A549 (cell line): Measurements from ENCODE around the gene NEK8. TPM values are rescaled to one million over a fixed set of nuclear protein-coding genes. Genes with fewer than 3 reads are reported as not detected.
A peak's percentile ranks its signal among the peaks of the same experiment; 100 is the strongest.

Experiments used
- ATAC-seq, 2 experiments: fragments of 200-7000 bp in 1 of 2; fragments of >200 bp in 1 of 2; cut with Nextera tagmentation in 1 of 2; cut with Tn5 transposase in 1 of 2; 3 replicates each; pipeline versions ENCODE4 v1.8.0 to v1.9.1; 2018 to 2020; ENCODE audit warnings: mild to moderate bottlenecking in 1 of 2, moderate library complexity in 1 of 2
- CTCF ChIA-PET: fragments of 300-600 bp; sonication (Branson Sonifier 250); formaldehyde crosslinking; extraction: SDS; loops from one replicate; lab custom pipeline; 2021; ENCODE audit warnings: antibody characterized with exemption, inconsistent platforms; lab: Yijun Ruan, JAX
- POLR2A ChIA-PET: fragments of 350-600 bp; formaldehyde crosslinking; extraction: SDS; loops from one replicate; lab custom pipeline; 2021; ENCODE audit warnings: antibody characterized with exemption, inconsistent platforms; lab: Yijun Ruan, JAX
- DNase-seq, 2 experiments: peaks; one replicate each; pipeline versions ENCODE4 v3.0.0 to v3.0.0-alpha.2; 2011 to 2016; ENCODE audit warnings: low read depth in 1 of 2, low spot score in 1 of 2
- FAIRE-seq: peaks from 2 replicates; lab custom pipeline; 2011; peaks lifted over from hg19 to GRCh38; lab: Jason Lieb, UNC
- H3K27ac ChIP-seq, 2 experiments: fragments of >200 bp; sonication (Bioruptor Twin); formaldehyde crosslinking; 3 replicates each; pipeline ENCODE4 v1.5.1; 2016 to 2017
- H3K4me1 ChIP-seq: fragments of >200 bp; sonication (Bioruptor Twin); formaldehyde crosslinking; 3 replicates; pipeline ENCODE4 v1.6.1; 2016
- H3K4me2 ChIP-seq: fragments of >200 bp; sonication (Bioruptor Twin); formaldehyde crosslinking; 3 replicates; pipeline ENCODE4 v1.6.1; 2016
- H3K4me3 ChIP-seq: fragments of >200 bp; sonication (Bioruptor Twin); formaldehyde crosslinking; 3 replicates; pipeline ENCODE4 v1.5.1; 2016
- H3K9me3 ChIP-seq: fragments of >200 bp; sonication (Bioruptor Twin); formaldehyde crosslinking; 3 replicates; pipeline ENCODE4 v1.6.1; 2016
- ATOH8 ChIP-seq: fragments of 250-450 bp; sonication (Bioruptor Pico); IDR thresholded peaks from 2 replicates; pipeline ENCODE4 v1.5.0; 2020; ENCODE audit warnings: low read depth, mild to moderate bottlenecking, moderate library complexity
- BCL3 ChIP-seq: fragments of >200 bp; sonication (Bioruptor Twin); formaldehyde crosslinking; IDR thresholded peaks from 3 replicates; pipeline ENCODE4 v1.6.1; 2016
- CBX8 ChIP-seq: fragments of 200-600 bp; sonication (generic); IDR thresholded peaks from 2 replicates; pipeline ENCODE4 v1.6.1; 2016
- CTCF ChIP-seq: fragments of >200 bp; sonication (Bioruptor Twin); formaldehyde crosslinking; IDR thresholded peaks from 3 replicates; pipeline ENCODE4 v1.5.1; 2016
- E2F6 ChIP-seq: IDR thresholded peaks from 2 replicates; pipeline ENCODE4 v1.6.1; 2012; ENCODE audit warnings: low read depth, borderline replicate concordance
- EHF ChIP-seq: fragments of 250-450 bp; sonication (Bioruptor Pico); IDR thresholded peaks from 2 replicates; pipeline ENCODE4 v1.5.0; 2020; ENCODE audit warnings: mild to moderate bottlenecking
- FOSB ChIP-seq: fragments of 250-450 bp; sonication (Bioruptor Pico); IDR thresholded peaks from 2 replicates; pipeline ENCODE4 v1.5.0; 2020; ENCODE audit warnings: mild to moderate bottlenecking, moderate library complexity
- FOSL2 ChIP-seq, 2 experiments: fragments of 450-650 bp in 1 of 2; fragments of >200 bp in 1 of 2; sonication (Bioruptor Twin) in 1 of 2; formaldehyde crosslinking; IDR thresholded peaks; 2 replicates each; pipeline versions ENCODE4 v1.5.0 to v1.6.1; 2016 to 2020; ENCODE audit warnings: mild to moderate bottlenecking in 1 of 2, moderate library complexity in 1 of 2
- NFE2L2 ChIP-seq: fragments of 150-350 bp; conservative IDR thresholded peaks from 2 replicates; pipeline ENCODE4 v1.6.1; 2014; ENCODE audit warnings: low read length
- PBX3 ChIP-seq: IDR thresholded peaks from 2 replicates; pipeline ENCODE4 v1.6.1; 2012
- POLR2AphosphoS2 ChIP-seq: conservative IDR thresholded peaks from 2 replicates; pipeline ENCODE4 v1.6.1; 2012; ENCODE audit warnings: low read length, improper control_type of control experiment, inconsistent platforms
- RAD21 ChIP-seq, 2 experiments: fragments of >200 bp in 1 of 2; sonication (Bioruptor Twin) in 1 of 2; formaldehyde crosslinking in 1 of 2; IDR thresholded peaks in 1 of 2; conservative IDR thresholded peaks in 1 of 2; 2 replicates in 1 of 2; 3 replicates in 1 of 2; pipeline ENCODE4 v1.6.1; 2012 to 2018; ENCODE audit warnings: inconsistent platforms in 1 of 2
- REST ChIP-seq: fragments of 200-600 bp; sonication (generic); IDR thresholded peaks from 2 replicates; pipeline ENCODE4 v1.6.1; 2016; ENCODE audit warnings: antibody characterized with exemption, mild to moderate bottlenecking, moderate library complexity
- SMC3 ChIP-seq: fragments of >200 bp; sonication (Bioruptor Twin); formaldehyde crosslinking; IDR thresholded peaks from 3 replicates; pipeline ENCODE4 v1.6.1; 2018; ENCODE audit warnings: inconsistent platforms
- TP53 ChIP-seq: fragments of 250-450 bp; sonication (Bioruptor Pico); IDR thresholded peaks from 2 replicates; pipeline ENCODE4 v1.5.0; 2021; ENCODE audit warnings: mild to moderate bottlenecking, moderate library complexity
- WGBS: methylation state at CpG from one replicate; pipeline ENCODE4 v1.1.6; 2017; ENCODE audit errors: missing lambda C conversion rate; 5-methylcytosine and 5-hydroxymethylcytosine counted together
- polyA plus RNA-seq, 4 experiments: library from polyadenylated mRNA; depleted of rRNA in 3 of 4; stranded (reverse); fragments of >200 nt; fragmentation: RNase III in 1 of 4; extraction: RNeasy Plus Mini Kit Qiagen cat#74134 plus additional on column Dnase treatment in 1 of 4; gene quantifications; 2 replicates in 3 of 4; 3 replicates in 1 of 4; pipeline ENCODE4 v1.2.3, GENCODE V29; 2011 to 2017

The NEK8 gene
- polyA plus RNA-seq, 2 of the 4 experiments (the other 2 are of a cell fraction), result 5.1 to 5.3 TPM

- peak overlapping the region; percentile 28; the same call in 2 of the 3 replicates for H3K4me2 ChIP-seq
- DNase-seq (no peak), FAIRE-seq (no peak), ATAC-seq (peak in 1 of 2 experiments; percentile 0; a peak in 3 of 6 replicates)
- no peak overlapping the region for H3K4me3 ChIP-seq
- ChIA-PET POLR2A (interaction anchor here (0.6 to 12.2 kb wide), 6 partner anchors 23 to 201 kb away, joined by 3 to 369 read pairs (median 4); partner anchors contain the start of genes NEK8, RPL23A and TLCD1), CTCF (interaction anchor here (0.6 to 22.6 kb wide), 47 partner anchors 9 to 209 kb away, joined by 3 to 977 read pairs (median 5); partner anchors contain the start of genes DHRS13, FLOT2, NEK8 and PROCA1)
- no peaks in the 10 kb centered on the region for H3K9me3 ChIP-seq
- H3K27ac ChIP-seq, result peak overlapping the region; percentile 10 to 15; a peak in 3 of 6 replicates
- peak; percentile 76; the same call in 1 of the 2 replicates for TF ChIP-seq TP53 (CRISPR knock-in tag)
- TF ChIP-seq FOSL2 (IDR thresholded peaks at IDR 0.05), result no peak
- no peak for TF ChIP-seq FOSL2 (CRISPR knock-in tag; IDR thresholded peaks at IDR 0.05)
- TF ChIP-seq E2F6, result no peak
- TF ChIP-seq REST, result peak; percentile 9; the same call in 1 of the 2 replicates
- peaks cover 51% of the 10 kb centered on the region for H3K4me1 ChIP-seq
- 56% methylated on average over 11 of the region's 11 CpGs for WGBS
These were observed 21.1 kb downstream of the NEK8 start for GRCh38 chr17:28749516-28750177.

GRCh38 chr17:28750178-28751047, 21.8 kb downstream of the NEK8 start:
- Histone ChIP-seq H3K4me1 (peaks cover 50% of the 10 kb centered on the region), H3K4me2 (peak overlapping the region; percentile 20; the same call in 2 of the 3 replicates), H3K4me3 (no peak overlapping the region), H3K9me3 (no peaks in the 10 kb centered on the region), H3K27ac (peak overlapping the region in 1 of 2 experiments; percentile 10; a peak in 1 of 6 replicates)
- DNase-seq (peak; percentile 82 to 96), ATAC-seq (peak; percentile 57 to 72), FAIRE-seq (no peak)
- CTCF ChIA-PET, result interaction anchor here (0.6 to 22.6 kb wide), 60 partner anchors 8 to 208 kb away, joined by 3 to 977 read pairs (median 4); partner anchors contain the start of genes DHRS13, FLOT2, NEK8 and PROCA1
- 39% methylated on average over 20 of the region's 20 CpGs for WGBS
- POLR2A ChIA-PET, result interaction anchor here (0.6 to 12.2 kb wide), 5 partner anchors 24 to 200 kb away, joined by 3 to 369 read pairs (median 5); partner anchors contain the start of genes NEK8 and TLCD1
- TF ChIP-seq FOSB (CRISPR knock-in tag), result 0 out of 2 replicates have a peak, but pooled peaks have one; percentile 3
- TF ChIP-seq ATOH8 (CRISPR knock-in tag), result no peak
- no peak for TF ChIP-seq FOSL2 (IDR thresholded peaks at IDR 0.05)
- peak; percentile 10; the same call in 1 of the 2 replicates for TF ChIP-seq FOSL2 (CRISPR knock-in tag; IDR thresholded peaks at IDR 0.05)
- TF ChIP-seq POLR2AphosphoS2, result peak; percentile 89; the same call in 1 of the 2 replicates
- TF ChIP-seq CTCF, result peak; percentile 99
- 0 out of 2 replicates have a peak, but pooled peaks have one; percentile 9 for TF ChIP-seq PBX3
- TF ChIP-seq SMC3, result peak; percentile 98
- peak; percentile 87 to 88 for TF ChIP-seq RAD21 (conservative IDR thresholded peaks at IDR 0.05 in 1 of 2, IDR thresholded peaks at IDR 0.05 in 1 of 2)
- TF ChIP-seq REST, result peak; percentile 2; the same call in 1 of the 2 replicates
- no peak for TF ChIP-seq EHF (CRISPR knock-in tag)
- no peak for TF ChIP-seq CBX8
- peak; percentile 34; the same call in 1 of the 3 replicates for TF ChIP-seq BCL3
- TF ChIP-seq NFE2L2, result 0 out of 2 replicates have a peak, but pooled peaks have one; percentile 25
